Measurements from ENCODE around the gene DPEP2NB. TPM values are rescaled to one million over a fixed set of nuclear protein-coding genes. Genes with fewer than 3 reads are reported as not detected.

Gene DPEP2NB
- total RNA-seq, 1 donor from 2014 or later = not detected

DNA sequence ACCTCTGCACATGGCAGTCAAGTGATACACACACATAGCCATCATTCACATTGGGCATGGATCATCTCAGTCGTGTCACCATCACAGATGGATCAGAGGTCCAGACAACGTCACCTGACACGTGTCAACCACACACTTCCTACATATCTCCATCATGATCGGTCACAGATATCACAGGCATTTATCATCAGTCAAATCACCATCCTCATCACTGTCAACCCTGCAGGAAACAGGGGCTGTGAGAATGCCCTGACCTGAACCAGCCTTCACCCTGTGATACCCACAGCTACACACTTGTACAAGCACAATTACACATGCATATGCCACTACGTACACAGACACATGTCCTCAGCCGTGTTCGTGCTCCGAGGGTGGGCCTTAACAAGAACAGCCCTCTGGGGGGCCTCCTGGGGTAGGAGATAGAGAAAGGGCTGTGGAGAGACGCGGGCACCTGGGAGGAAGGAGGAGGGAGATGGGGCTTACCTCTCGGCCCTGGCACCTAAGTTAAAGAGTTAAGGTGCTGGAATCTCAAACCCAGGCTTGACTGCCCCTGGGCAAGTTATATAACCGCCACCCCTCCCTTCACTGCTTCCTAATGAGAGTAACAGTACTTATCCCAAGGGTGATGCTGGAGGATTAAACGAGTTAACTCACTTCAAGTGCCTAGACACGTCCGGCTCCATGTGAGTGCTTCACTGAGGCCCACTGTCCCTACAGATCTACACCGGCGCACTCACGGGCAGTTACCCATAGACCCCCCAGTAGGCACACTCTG is 48.3 kb downstream of the DPEP2NB start:
- TF ChIP-seq CTCF (IDR thresholded peaks at IDR 0.05; ENCODE audit: unreplicated experiment) = no peak
- H3K9me3 Mint-ChIP-seq (ENCODE audit: low read depth) = no peaks in the 10 kb centered on the region
- H3K27me3 Mint-ChIP-seq = no peaks in the 10 kb centered on the region
- H3K4me3 Mint-ChIP-seq (ENCODE audit: low read depth) = peak overlapping the region; percentile 98
- peaks cover 29% of the 10 kb centered on the region for H3K4me1 Mint-ChIP-seq (ENCODE audit: low read depth)
- peaks cover 1% of the 10 kb centered on the region for H3K36me3 Mint-ChIP-seq (ENCODE audit: insufficient read depth)
- H3K27ac Mint-ChIP-seq = peak overlapping the region; percentile 97
- no peak for DNase-seq (ENCODE audit: low spot score, unreplicated experiment)

DNA sequence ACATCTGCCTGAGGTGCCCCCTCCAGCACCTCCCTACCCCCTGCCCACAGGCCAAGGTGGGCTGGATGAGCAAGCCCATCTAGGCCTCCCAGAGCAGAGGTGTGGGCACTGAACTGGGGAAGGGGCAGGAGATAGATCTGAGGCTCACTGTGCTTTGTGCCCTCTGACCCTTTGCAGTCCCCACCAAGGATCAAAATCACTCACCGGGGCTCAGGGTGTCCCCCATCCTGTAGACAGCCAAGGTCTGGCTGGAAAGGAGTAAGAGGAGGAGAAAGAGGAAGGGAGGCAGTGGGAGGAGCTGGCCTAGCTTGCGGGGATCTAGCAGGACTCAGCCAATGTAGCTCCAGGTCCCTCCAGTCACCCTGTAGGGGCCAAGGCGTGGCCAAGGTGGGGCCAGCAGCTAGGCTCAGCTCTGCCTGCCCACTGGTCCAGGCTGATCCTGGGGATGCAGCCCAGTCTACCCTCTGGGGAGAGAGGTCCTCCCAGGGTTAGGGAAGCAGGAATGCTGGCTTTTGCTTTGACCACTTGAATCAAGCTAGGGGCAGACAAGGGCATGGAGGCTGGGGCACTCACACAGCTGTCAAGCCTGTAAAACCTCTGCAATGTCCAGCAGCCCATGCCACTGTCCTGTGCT is 49.0 kb downstream of the DPEP2NB start:
- H3K9me3 Mint-ChIP-seq (ENCODE audit: low read depth) = no peaks in the 10 kb centered on the region
- no peak for TF ChIP-seq CTCF (IDR thresholded peaks at IDR 0.05; ENCODE audit: unreplicated experiment)
- peak overlapping the region; percentile 64 for H3K27ac Mint-ChIP-seq
- peaks cover 29% of the 10 kb centered on the region for H3K4me1 Mint-ChIP-seq (ENCODE audit: low read depth)
- H3K36me3 Mint-ChIP-seq (ENCODE audit: insufficient read depth) = peaks cover 5% of the 10 kb centered on the region
- DNase-seq (ENCODE audit: low spot score, unreplicated experiment) = no peak
- H3K4me3 Mint-ChIP-seq (ENCODE audit: low read depth) = peak overlapping the region; percentile 98
- H3K27me3 Mint-ChIP-seq = no peaks in the 10 kb centered on the region

GRCh38 chr16:67965668-67966548 is 49.8 kb downstream of the DPEP2NB start:
- H3K27ac Mint-ChIP-seq = peak overlapping the region; percentile 64
- peaks cover 7% of the 10 kb centered on the region for H3K36me3 Mint-ChIP-seq (ENCODE audit: insufficient read depth)
- peaks cover 29% of the 10 kb centered on the region for H3K4me1 Mint-ChIP-seq (ENCODE audit: low read depth)
- no peaks in the 10 kb centered on the region for H3K9me3 Mint-ChIP-seq (ENCODE audit: low read depth)
- no peak for TF ChIP-seq CTCF (IDR thresholded peaks at IDR 0.05; ENCODE audit: unreplicated experiment)
- H3K27me3 Mint-ChIP-seq = no peaks in the 10 kb centered on the region
- DNase-seq (ENCODE audit: low spot score, unreplicated experiment) = no peak
- H3K4me3 Mint-ChIP-seq (ENCODE audit: low read depth) = peak overlapping the region; percentile 98

GRCh38 chr16:67964477-67965131 is 51.1 kb downstream of the DPEP2NB start:
- no peak for DNase-seq (ENCODE audit: low spot score, unreplicated experiment)
- no peaks in the 10 kb centered on the region for H3K9me3 Mint-ChIP-seq (ENCODE audit: low read depth)
- peaks cover 10% of the 10 kb centered on the region for H3K36me3 Mint-ChIP-seq (ENCODE audit: insufficient read depth)
- no peaks in the 10 kb centered on the region for H3K27me3 Mint-ChIP-seq
- no peak overlapping the region for H3K27ac Mint-ChIP-seq
- no peak for TF ChIP-seq CTCF (IDR thresholded peaks at IDR 0.05; ENCODE audit: unreplicated experiment)
- H3K4me1 Mint-ChIP-seq (ENCODE audit: low read depth) = peaks cover 26% of the 10 kb centered on the region
- no peak overlapping the region for H3K4me3 Mint-ChIP-seq (ENCODE audit: low read depth)
